Gastrocnemius medialis (tissue), 4 donors: Measurements from ENCODE around the gene NBPF1.
"Not testable (repeated sequence)": the region's sequence is repeated elsewhere in the genome, so short reads cannot be mapped to it uniquely, and the experiment has no call there.

Experiments used
- CTCF ChIP-seq, 5 experiments: fragments of 450-650 bp in 3 of 5; fragments of 200-600 bp in 2 of 5; sonication (generic) in 2 of 5; IDR thresholded peaks in 4 of 5; conservative IDR thresholded peaks in 1 of 5; 1 replicate in 4 of 5; 2 replicates in 1 of 5; pipeline ENCODE4 v1.5.1; 2016 to 2019; ENCODE audit warnings: antibody characterized with exemption in 5 of 5, mild to moderate bottlenecking in 3 of 5, moderate library complexity in 3 of 5
- POLR2A ChIP-seq, 2 donors: fragments of 450-650 bp; IDR thresholded peaks; one replicate each; pipeline ENCODE4 v1.6.1; 2017; ENCODE audit warnings: antibody characterized with exemption in 2 of 2, mild to moderate bottlenecking in 2 of 2, moderate library complexity in 2 of 2

- not testable (repeated sequence) for TF ChIP-seq CTCF (IDR thresholded peaks at IDR 0.05 in 4 of 5, conservative IDR thresholded peaks at IDR 0.05 in 1 of 5); POLR2A (IDR thresholded peaks at IDR 0.05)
These were observed 79.0 kb downstream of the NBPF1 start for GRCh38 chr1:16534239-16534828.
